Small intestine (tissue), 7 donors: ENCODE data around the gene WARS2. TPM values are rescaled to one million over a fixed set of nuclear protein-coding genes. Genes with fewer than 3 reads are reported as not detected.

Experiments used
- DNase-seq, 2 donors: peaks; one replicate each; pipeline versions ENCODE4 v3.0.0 to v3.0.0-alpha.2; 2013
- FAIRE-seq: peaks from 2 replicates; lab custom pipeline; 2012; peaks lifted over from hg19 to GRCh38; lab: Jason Lieb, UNC
- H3K27ac ChIP-seq, 3 donors: one replicate each; pipeline ENCODE4 v1.5.1; 2013; ENCODE audit warnings: low read length in 2 of 3, mild to moderate bottlenecking in 2 of 3, control low read depth in 1 of 3, inconsistent platforms in 1 of 3, low read depth in 1 of 3, moderate library complexity in 1 of 3
- H3K27me3 ChIP-seq, 3 donors: one replicate each; pipeline ENCODE4 v1.6.1; 2013; ENCODE audit warnings: low read length in 3 of 3, inconsistent platforms in 1 of 3; ENCODE audit not compliant: control insufficient read depth in 3 of 3, insufficient read depth in 3 of 3
- H3K36me3 ChIP-seq, 3 donors: one replicate each; pipeline ENCODE4 v1.6.1; 2013; ENCODE audit warnings: low read length in 3 of 3, inconsistent platforms in 1 of 3, low read depth in 1 of 3, mild to moderate bottlenecking in 1 of 3, moderate library complexity in 1 of 3; ENCODE audit not compliant: control insufficient read depth in 3 of 3, insufficient read depth in 2 of 3
- H3K4me1 ChIP-seq, 3 donors: one replicate each; pipeline ENCODE4 v1.6.1; 2013; ENCODE audit warnings: low read length in 2 of 3, inconsistent platforms in 1 of 3, low read depth in 1 of 3, mild to moderate bottlenecking in 1 of 3, moderate library complexity in 1 of 3; ENCODE audit not compliant: control insufficient read depth in 3 of 3, insufficient read depth in 2 of 3
- H3K4me3 ChIP-seq, 3 donors: one replicate each; pipeline ENCODE4 v1.5.1; 2013; ENCODE audit warnings: low read length in 3 of 3, control low read depth in 1 of 3, inconsistent platforms in 1 of 3, low read depth in 1 of 3, mild to moderate bottlenecking in 1 of 3, moderate library complexity in 1 of 3
- H3K9me3 ChIP-seq, 2 donors: one replicate each; pipeline ENCODE4 v1.6.1; 2013; ENCODE audit warnings: low read depth in 1 of 2, low read length in 1 of 2; ENCODE audit not compliant: control insufficient read depth in 2 of 2, insufficient read depth in 1 of 2
- WGBS, 3 donors: extraction: QIAGEN DNeasy Blood & Tissue Kit; methylation state at CpG; one replicate each; pipeline ENCODE4 v1.1.7; 2013; 5-methylcytosine and 5-hydroxymethylcytosine counted together
- polyA plus RNA-seq, 4 donors: library from polyadenylated mRNA; stranded (reverse) in 3 of 4; unstranded in 1 of 4; fragments of 200-250 nt in 3 of 4; fragments of 120-200 nt in 1 of 4; gene quantifications; one replicate each; pipeline versions ENCODE4 v1.2.1 to v1.2.3, GENCODE V29; 2013
- donor health status: healthy with polysubstance abuse.
- donor health status: control.
- donor health status: control.
- donor health status: Bipolar disorder and iron deficiency.
- donor health status: healthy.

WARS2 gene
- polyA plus RNA-seq, 4 donors = 4.5 to 22.0 (median 7.9) TPM

- DNase-seq (no peak), FAIRE-seq (no peak)
Observed at GRCh38 chr1:119080586-119080985, 59.9 kb downstream of the WARS2 start.

GRCh38 chr1:119079881-119080280, 60.6 kb downstream of the WARS2 start:
- DNase-seq (no peak), FAIRE-seq (no peak)
- H3K27ac ChIP-seq = no peak overlapping the region
- peaks cover 0 to 4% of the 10 kb centered on the region in 2 donors for H3K9me3 ChIP-seq
- no peaks in the 10 kb centered on the region for H3K36me3 ChIP-seq
- peaks cover 0 to 2% (median 0%) of the 10 kb centered on the region in 3 donors for H3K4me1 ChIP-seq
- H3K4me3 ChIP-seq = no peak overlapping the region
- H3K27me3 ChIP-seq = no peaks in the 10 kb centered on the region
- 96 to 99% (median 96%) methylated on average over 1 of the region's 1 CpG for WGBS, 3 donors

More at GRCh38 chr1:119080586-119080985, 59.9 kb downstream of the WARS2 start:
- Histone ChIP-seq H3K27me3 (no peaks in the 10 kb centered on the region), H3K9me3 (peaks cover 0 to 8% of the 10 kb centered on the region in 2 donors), H3K4me1 (peaks cover 0 to 2% (median 0%) of the 10 kb centered on the region in 3 donors), H3K4me3 (peak overlapping the region in 1 of 3 donors; percentile 7), H3K36me3 (no peaks in the 10 kb centered on the region), H3K27ac (no peak overlapping the region)
- 68 to 80% (median 79%) methylated on average over 4 of the region's 4 CpGs for WGBS, 3 donors

- no peak for FAIRE-seq
- Histone ChIP-seq H3K9me3 (no peaks in the 10 kb centered on the region), H3K27me3 (no peaks in the 10 kb centered on the region), H3K27ac (no peak overlapping the region), H3K4me1 (no peaks in the 10 kb centered on the region), H3K36me3 (no peaks in the 10 kb centered on the region), H3K4me3 (no peak overlapping the region)
- DNase-seq = no peak
- WGBS, 3 donors = 61 to 94% (median 81%) methylated on average over 1 of the region's 1 CpG
Observed at GRCh38 chr1:119075614-119076013, 64.8 kb downstream of the WARS2 start.

- FAIRE-seq (no peak), DNase-seq (no peak)
- WGBS, 3 donors = 95 to 98% (median 96%) methylated on average over 3 of the region's 3 CpGs
- H3K4me3 ChIP-seq = no peak overlapping the region
- H3K9me3 ChIP-seq = no peaks in the 10 kb centered on the region
- H3K27me3 ChIP-seq = no peaks in the 10 kb centered on the region
- H3K36me3 ChIP-seq = no peaks in the 10 kb centered on the region
- H3K4me1 ChIP-seq = no peaks in the 10 kb centered on the region
- H3K27ac ChIP-seq = no peak overlapping the region
Observed at GRCh38 chr1:119071321-119071720, 69.1 kb downstream of the WARS2 start.

- H3K9me3 ChIP-seq = no peaks in the 10 kb centered on the region
- no peaks in the 10 kb centered on the region for H3K36me3 ChIP-seq
- H3K4me1 ChIP-seq = no peaks in the 10 kb centered on the region
- H3K27me3 ChIP-seq = no peaks in the 10 kb centered on the region
- WGBS, 3 donors = 72 to 89% (median 80%) methylated on average over 5 of the region's 5 CpGs
- DNase-seq (no peak), FAIRE-seq (no peak)
- H3K27ac ChIP-seq = no peak overlapping the region
- H3K4me3 ChIP-seq = no peak overlapping the region
Observed at GRCh38 chr1:119069682-119070081, 70.8 kb downstream of the WARS2 start.

- peaks cover 0 to 3% (median 0%) of the 10 kb centered on the region in 3 donors for H3K36me3 ChIP-seq
- H3K9me3 ChIP-seq = no peaks in the 10 kb centered on the region
- 84 to 92% (median 89%) methylated on average over 4 of the region's 4 CpGs for WGBS, 3 donors
- DNase-seq = no peak
- FAIRE-seq = no peak
- H3K4me3 ChIP-seq = no peak overlapping the region
- no peaks in the 10 kb centered on the region for H3K4me1 ChIP-seq
- no peak overlapping the region for H3K27ac ChIP-seq
- H3K27me3 ChIP-seq = no peaks in the 10 kb centered on the region
Observed at GRCh38 chr1:119068427-119068826, 72.0 kb downstream of the WARS2 start.

GRCh38 chr1:119061700-119062099, 78.8 kb downstream of the WARS2 start:
- Histone ChIP-seq H3K9me3 (no peaks in the 10 kb centered on the region), H3K27me3 (no peaks in the 10 kb centered on the region), H3K4me3 (no peak overlapping the region), H3K27ac (no peak overlapping the region), H3K4me1 (no peaks in the 10 kb centered on the region), H3K36me3 (peaks cover 0 to 6% (median 0%) of the 10 kb centered on the region in 3 donors)
- no peak for FAIRE-seq
- DNase-seq = no peak

- H3K27ac ChIP-seq = no peak overlapping the region
- no peaks in the 10 kb centered on the region for H3K27me3 ChIP-seq
- H3K9me3 ChIP-seq = no peaks in the 10 kb centered on the region
- FAIRE-seq (no peak), DNase-seq (no peak)
- H3K4me3 ChIP-seq = no peak overlapping the region
- 91 to 99% (median 98%) methylated on average over 2 of the region's 2 CpGs for WGBS, 3 donors
- peaks cover 0 to 4% (median 0%) of the 10 kb centered on the region in 3 donors for H3K36me3 ChIP-seq
- no peaks in the 10 kb centered on the region for H3K4me1 ChIP-seq
Observed at GRCh38 chr1:119055568-119055967, 84.9 kb downstream of the WARS2 start.

GRCh38 chr1:119053917-119054316, 86.5 kb downstream of the WARS2 start:
- Histone ChIP-seq H3K4me3 (no peak overlapping the region), H3K27me3 (no peaks in the 10 kb centered on the region), H3K4me1 (no peaks in the 10 kb centered on the region), H3K27ac (no peak overlapping the region), H3K9me3 (no peaks in the 10 kb centered on the region), H3K36me3 (peaks cover 0 to 5% (median 0%) of the 10 kb centered on the region in 3 donors)
- no peak for FAIRE-seq
- DNase-seq = no peak
- 95 to 100% (median 96%) methylated on average over 1 of the region's 1 CpG for WGBS, 3 donors
